ENCODE results near the gene CAMTA1.
"Not testable (repeated sequence)": the region's sequence is repeated elsewhere in the genome, so short reads cannot be mapped to it uniquely, and the experiment has no call there.

Gene CAMTA1

DNA sequence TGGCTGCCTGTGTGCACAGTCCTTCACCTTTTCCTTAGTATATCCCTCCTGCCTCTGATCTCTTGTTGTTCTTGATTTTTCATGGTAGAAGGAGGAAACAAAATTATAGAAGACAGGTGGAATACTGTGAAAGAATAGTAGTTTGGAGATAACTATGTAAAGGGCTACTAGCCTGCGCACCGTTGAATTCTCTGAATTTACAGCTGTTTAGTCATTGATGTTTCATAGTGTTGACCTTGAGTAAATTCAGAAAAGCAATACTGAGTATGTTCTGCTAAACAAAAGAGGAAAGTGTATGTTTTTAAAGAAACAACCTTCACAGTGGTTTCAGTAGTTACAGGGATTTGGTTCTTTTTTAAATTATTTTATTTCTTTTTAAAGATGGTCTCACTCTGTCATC is 18.1 kb downstream of the CAMTA1 start:
- TF ChIP-seq, protein P1, sequence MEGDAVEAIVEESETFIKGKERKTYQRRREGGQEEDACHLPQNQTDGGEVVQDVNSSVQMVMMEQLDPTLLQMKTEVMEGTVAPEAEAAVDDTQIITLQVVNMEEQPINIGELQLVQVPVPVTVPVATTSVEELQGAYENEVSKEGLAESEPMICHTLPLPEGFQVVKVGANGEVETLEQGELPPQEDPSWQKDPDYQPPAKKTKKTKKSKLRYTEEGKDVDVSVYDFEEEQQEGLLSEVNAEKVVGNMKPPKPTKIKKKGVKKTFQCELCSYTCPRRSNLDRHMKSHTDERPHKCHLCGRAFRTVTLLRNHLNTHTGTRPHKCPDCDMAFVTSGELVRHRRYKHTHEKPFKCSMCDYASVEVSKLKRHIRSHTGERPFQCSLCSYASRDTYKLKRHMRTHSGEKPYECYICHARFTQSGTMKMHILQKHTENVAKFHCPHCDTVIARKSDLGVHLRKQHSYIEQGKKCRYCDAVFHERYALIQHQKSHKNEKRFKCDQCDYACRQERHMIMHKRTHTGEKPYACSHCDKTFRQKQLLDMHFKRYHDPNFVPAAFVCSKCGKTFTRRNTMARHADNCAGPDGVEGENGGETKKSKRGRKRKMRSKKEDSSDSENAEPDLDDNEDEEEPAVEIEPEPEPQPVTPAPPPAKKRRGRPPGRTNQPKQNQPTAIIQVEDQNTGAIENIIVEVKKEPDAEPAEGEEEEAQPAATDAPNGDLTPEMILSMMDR (conservative IDR thresholded peaks at IDR 0.05; ENCODE audit: control insufficient read depth, insufficient read depth, low read depth, low read length): no peak
- H3K4me3 ChIP-seq (ENCODE audit: control insufficient read depth, low read depth, low read length): no peak overlapping the region
- no peak for DNase-seq (ENCODE audit: low read depth)

DNA sequence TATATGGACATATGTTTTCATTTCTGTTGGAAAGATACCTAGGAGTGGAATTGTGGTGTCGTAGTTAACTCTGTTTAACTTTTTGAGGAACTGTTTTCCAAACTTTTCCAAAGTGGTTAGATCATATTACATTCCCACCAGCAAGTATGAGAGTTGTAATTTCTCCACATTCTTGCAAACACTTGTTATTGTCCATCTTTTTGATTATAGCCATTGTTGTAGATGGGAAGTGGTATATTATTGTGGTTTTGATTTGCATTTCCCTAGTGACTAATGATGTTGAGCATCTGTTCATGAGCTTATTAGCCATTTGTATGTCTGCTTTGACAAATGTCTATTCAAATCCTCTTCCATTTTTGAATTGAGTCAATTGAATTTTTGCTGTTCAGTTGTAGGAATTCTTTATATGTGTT is 19.8 kb downstream of the CAMTA1 start:
- DNase-seq (ENCODE audit: low read depth): no peak
- TF ChIP-seq, protein P1 (conservative IDR thresholded peaks at IDR 0.05; ENCODE audit: control insufficient read depth, insufficient read depth, low read depth, low read length): no peak
- no peak overlapping the region for H3K4me3 ChIP-seq (ENCODE audit: control insufficient read depth, low read depth, low read length)

DNA sequence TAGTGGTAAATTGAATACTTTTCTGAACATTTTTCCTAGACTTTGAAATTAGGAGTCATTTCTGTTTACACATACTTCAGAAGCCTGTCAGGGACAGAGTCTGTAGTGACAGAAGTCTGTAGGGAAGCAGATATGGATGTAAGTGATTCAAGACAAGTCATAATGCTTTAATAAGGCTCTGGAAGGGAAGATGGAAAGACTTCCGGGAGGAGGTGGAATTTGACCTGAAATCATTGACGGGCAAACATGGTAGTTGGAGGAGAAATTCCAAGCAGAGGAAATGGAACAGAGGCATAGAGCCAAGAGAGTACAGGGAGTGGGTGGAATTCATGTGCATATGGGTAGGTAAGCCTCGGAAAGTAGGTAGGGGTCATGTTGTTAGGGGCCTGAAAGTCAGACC is 22.5 kb downstream of the CAMTA1 start:
- no peak overlapping the region for H3K4me3 ChIP-seq (ENCODE audit: control insufficient read depth, low read depth, low read length)
- DNase-seq (ENCODE audit: low read depth): no peak
- TF ChIP-seq, protein P1 (conservative IDR thresholded peaks at IDR 0.05; ENCODE audit: control insufficient read depth, insufficient read depth, low read depth, low read length): no peak

DNA sequence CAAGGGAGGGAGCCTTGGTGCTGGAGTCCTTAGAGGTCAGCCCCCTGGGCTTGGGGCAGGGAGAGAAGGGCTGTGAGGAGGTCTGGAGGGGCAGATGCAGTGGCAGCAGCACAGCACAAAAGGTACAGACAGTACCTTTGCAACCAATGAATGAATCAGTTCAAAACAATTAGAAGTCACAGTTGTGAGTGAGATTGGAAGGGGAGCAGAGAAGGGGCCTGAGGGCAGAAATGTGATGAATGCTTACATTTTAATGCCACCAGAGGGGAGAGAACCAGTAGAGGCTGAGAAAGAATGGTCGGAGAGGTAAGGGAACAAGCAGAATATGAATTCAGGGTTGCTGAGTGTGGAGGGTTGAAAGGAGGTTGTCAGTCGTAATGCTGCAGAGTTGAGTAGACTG is 24.2 kb downstream of the CAMTA1 start:
- DNase-seq (ENCODE audit: low read depth): no peak
- H3K4me3 ChIP-seq (ENCODE audit: control insufficient read depth, low read depth, low read length): no peak overlapping the region
- TF ChIP-seq, protein P1 (conservative IDR thresholded peaks at IDR 0.05; ENCODE audit: control insufficient read depth, insufficient read depth, low read depth, low read length): no peak

DNA sequence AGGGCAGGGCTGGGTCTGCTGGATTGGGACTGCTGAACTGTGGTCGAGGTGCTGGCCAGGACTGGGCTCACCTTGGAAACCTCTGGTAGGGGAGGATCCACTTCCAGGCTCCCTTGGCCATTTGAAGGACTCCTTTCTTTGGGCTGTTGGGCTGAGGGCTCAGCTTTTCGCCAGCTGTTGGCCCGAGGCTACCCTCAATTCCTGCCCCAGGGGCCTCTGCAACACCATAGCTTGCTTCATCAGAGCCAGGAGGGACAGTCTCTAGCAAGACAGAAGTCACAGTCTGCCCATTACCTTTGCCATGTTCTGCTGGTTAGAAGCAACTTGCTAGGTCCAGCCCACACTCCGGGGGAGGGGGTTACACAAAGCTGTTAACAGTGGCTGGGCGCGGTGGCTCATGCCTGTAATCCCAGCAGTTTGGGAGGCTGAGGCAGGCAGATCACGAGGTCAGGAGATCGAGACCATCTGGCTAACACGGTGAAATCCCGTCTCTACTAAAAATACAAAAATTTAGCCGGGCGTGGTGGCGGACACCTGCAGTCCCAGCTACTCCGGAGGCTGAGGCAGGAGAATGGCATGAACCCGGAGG is 25.0 kb downstream of the CAMTA1 start:
- not testable (repeated sequence) for H3K4me3 ChIP-seq (ENCODE audit: control insufficient read depth, low read depth, low read length); DNase-seq (ENCODE audit: low read depth)

DNA sequence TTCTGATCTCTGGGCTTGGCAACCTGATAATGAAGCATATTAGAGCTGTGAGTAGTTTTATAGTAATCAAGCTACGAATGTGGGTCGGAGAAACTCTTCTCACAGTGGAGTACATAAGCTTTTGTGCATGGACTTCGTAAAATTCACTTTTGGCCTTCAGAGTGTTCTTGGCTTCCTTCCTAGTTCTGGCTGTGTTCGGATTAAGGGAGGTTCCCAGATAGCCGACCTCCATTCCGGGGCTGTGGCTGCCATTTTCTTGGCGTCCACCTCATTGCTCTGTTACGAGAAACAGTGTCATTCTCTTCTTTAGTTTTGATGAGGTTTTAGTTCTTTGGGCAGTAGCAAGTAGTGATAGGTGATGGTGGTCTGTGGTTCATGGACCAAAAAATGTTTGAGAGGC is 26.3 kb downstream of the CAMTA1 start:
- TF ChIP-seq, protein P1 (conservative IDR thresholded peaks at IDR 0.05; ENCODE audit: control insufficient read depth, insufficient read depth, low read depth, low read length): no peak
- no peak for DNase-seq (ENCODE audit: low read depth)
- H3K4me3 ChIP-seq (ENCODE audit: control insufficient read depth, low read depth, low read length): no peak overlapping the region

DNA sequence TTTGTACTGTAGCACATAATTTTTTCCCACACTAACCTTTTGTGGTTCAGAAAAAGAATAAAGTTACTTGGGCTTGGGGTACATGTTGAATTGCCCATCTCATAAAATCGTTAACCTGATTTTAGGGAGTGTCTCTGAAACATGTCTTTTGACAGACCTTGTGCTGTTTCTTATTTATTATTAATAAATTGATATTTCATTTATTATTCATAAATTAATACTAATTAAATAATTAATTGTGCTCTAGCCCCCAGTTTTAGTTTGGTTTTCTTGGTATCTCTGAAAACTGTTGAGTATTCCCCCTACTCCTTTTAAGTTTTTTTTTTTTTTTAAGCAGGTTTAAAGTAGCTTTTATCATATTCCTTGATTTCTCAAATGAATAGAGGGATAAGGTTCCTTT is 27.9 kb downstream of the CAMTA1 start:
- DNase-seq (ENCODE audit: low read depth): no peak
- TF ChIP-seq, protein P1 (conservative IDR thresholded peaks at IDR 0.05; ENCODE audit: control insufficient read depth, insufficient read depth, low read depth, low read length): no peak
- H3K4me3 ChIP-seq (ENCODE audit: control insufficient read depth, low read depth, low read length): no peak overlapping the region

All from fibroblast of mammary gland (primary cell).